Left colon (tissue), 2 donors: ENCODE measurements around the gene FERMT3. TPM values are rescaled to one million over a fixed set of nuclear protein-coding genes. Genes with fewer than 3 reads are reported as not detected.

Experiments used
- ATAC-seq: fragments of 200-7000 bp; cut with Tn5 transposase; one replicate; pipeline ENCODE4 v1.9.1; 2020; ENCODE audit warnings: mild to moderate bottlenecking, moderate library complexity
- DNase-seq, 2 donors: peaks; one replicate each; pipeline ENCODE4 v3.0.0-alpha.2; 2020
- intact Hi-C, 2 donors: fragments of 100-400 bp; cut with DNase I in 1 of 2; cut with micrococcal nuclease in 1 of 2; formaldehyde crosslinking; loops; one replicate each; pipeline versions ENCODE4 v1.11.2 to v1.14.0; 2022; cut with DNase I, micrococcal nuclease
- total RNA-seq, 2 donors: library from RNA; stranded (reverse); fragmentation: NEBNext Ultra II Directional; extraction: Animal tissue kit (Norgen Biotek cat#: 25700); gene quantifications; one replicate each; pipeline ENCODE4 v1.2.1, GENCODE V29; 2021
- donor health status: DM: no; HTN: no; CAD: no.
- donor health status: DM: yes; HTN: yes; CAD: no.

FERMT3 gene
- total RNA-seq, 2 donors from 2014 or later = 16.1 to 21.7 TPM

GRCh38 chr11:64266339-64266738 lies 59.8 kb downstream of the FERMT3 start:
- ATAC-seq (no peak), DNase-seq (no peak)
- intact Hi-C loops = no loop called here

GRCh38 chr11:64267207-64267945 lies 60.9 kb downstream of the FERMT3 start:
- DNase-seq = peak in 1 of 2 donors; percentile 37
- intact Hi-C loops = no loop called here

DNA sequence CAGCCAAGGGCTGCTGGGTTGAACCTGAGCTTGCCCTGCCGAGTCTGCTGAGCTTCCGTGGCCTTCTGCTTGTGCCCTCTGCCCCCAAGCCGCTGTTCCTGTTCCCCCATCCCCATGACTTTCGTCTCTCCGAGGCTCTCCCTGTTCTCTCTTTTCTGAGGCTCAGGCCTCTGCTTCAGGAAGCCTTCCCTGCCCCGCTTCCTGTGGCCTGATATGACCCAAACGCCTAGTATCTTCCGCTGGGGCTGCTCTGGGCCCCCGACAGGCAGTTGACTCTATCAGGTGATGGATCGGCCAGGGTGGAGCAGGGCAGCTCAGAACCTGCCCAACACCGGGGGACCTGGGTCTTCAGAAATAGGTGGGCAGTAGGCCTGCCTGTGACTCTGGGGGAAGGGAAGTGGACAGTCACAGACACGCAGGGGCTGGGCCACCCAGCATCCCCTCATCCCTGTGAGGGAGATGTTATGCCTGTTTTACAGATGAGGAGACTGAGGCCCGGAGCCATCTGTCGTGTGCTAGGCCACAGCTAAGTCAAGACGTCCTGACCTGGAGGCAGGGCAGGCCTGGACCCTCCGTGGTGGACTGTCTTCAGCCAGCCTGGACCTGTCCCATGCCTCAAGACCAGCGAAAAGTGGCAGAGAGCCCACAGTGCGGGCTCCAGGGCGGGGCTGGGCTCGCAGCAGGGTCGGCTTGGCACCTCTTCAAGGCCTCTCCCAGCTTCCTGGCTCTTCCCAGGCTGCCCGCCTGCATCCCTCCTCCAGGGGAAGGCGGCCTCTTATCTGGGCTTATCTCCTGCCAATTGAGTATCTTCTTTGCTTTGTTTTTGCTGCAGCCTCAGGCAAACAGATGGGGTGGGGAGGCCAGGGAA lies 61.7 kb downstream of the FERMT3 start:
- DNase-seq = peak; percentile 83 to 85
- intact Hi-C loops = no loop called here
- ATAC-seq = peak; percentile 25

More at GRCh38 chr11:64267207-64267945, 60.9 kb downstream of the FERMT3 start:
- ATAC-seq = no peak

DNA sequence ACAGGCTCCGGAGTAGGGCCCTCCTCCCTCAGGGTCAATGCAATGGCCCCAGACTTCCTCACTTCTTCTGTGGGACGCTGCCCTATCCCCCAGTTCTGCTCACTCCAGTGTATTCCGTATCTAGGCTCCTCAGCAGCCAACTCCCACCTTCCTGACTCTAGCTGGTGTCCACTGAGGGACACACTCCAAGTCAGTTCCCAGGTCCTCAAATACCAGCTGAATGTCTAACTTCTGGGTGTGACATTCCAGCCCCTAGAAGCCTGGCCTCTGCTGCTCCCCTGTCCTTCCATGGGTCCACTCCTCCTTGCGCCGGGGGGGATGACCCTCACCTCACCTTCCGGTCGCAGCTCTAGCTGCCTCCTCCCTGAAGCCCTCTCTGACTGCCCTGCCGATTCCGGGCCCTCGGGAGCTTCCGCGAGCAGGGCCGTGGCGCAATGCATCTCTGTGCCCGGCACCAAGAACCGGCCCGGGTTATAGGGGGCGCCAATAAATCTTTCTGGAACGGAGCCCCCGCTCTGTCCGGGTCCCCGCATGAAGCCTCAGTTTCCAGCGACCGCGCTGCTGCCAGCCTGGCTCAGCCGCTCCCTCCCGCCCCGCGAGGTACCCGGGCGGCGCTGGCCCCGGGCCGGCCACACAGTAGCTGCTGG lies 62.5 kb downstream of the FERMT3 start:
- DNase-seq (peak; percentile 75 to 81), ATAC-seq (peak; percentile 25)
- intact Hi-C loops = no loop called here

- peak; percentile 68 for ATAC-seq
- intact Hi-C loops = no loop called here
- peak; percentile 97 to 99 for DNase-seq
Measured at GRCh38 chr11:64269540-64270220, 63.2 kb downstream of the FERMT3 start.

Other genes starting within 250 kb of the FERMT3 start
- 100 to 1,000 TPM; 663 to 843 TPM for gene COX8A, start 232.1 kb upstream of the FERMT3 start, total RNA-seq
- gene OTUB1, start 220.3 kb upstream of the FERMT3 start, total RNA-seq = 10 to 100 TPM; 67.7 to 79.7 TPM
- gene FLRT1, start 170.8 kb upstream of the FERMT3 start, total RNA-seq = 1 to 10 TPM in 1 of 2 donors, not detected in 1; 1.2 TPM
- gene MACROD1, start 40.6 kb upstream of the FERMT3 start, total RNA-seq = 10 to 100 TPM; 31.6 to 47.0 TPM
- gene STIP1, start 20.6 kb upstream of the FERMT3 start, total RNA-seq = 10 to 100 TPM; 61.2 to 75.1 TPM
- 10 to 100 TPM; 58.5 to 74.6 TPM for gene TRPT1, start 19.5 kb downstream of the FERMT3 start, total RNA-seq
- gene NUDT22, start 19.6 kb downstream of the FERMT3 start, total RNA-seq = 100 to 1,000 TPM; 116 to 154 TPM
- gene DNAJC4, start 23.8 kb downstream of the FERMT3 start, total RNA-seq = 10 to 100 TPM; 54.8 to 60.6 TPM
- 10 to 100 TPM; 40.8 to 68.8 TPM for gene VEGFB, start 27.9 kb downstream of the FERMT3 start, total RNA-seq
- gene FKBP2, start 34.4 kb downstream of the FERMT3 start, total RNA-seq = 100 to 1,000 TPM in 1 of 2 donors, 10 to 100 TPM in 1; 78.5 to 104 TPM
- 100 to 1,000 TPM in 1 of 2 donors, 10 to 100 TPM in 1; 96.2 to 147 TPM for gene PPP1R14B, start 40.2 kb downstream of the FERMT3 start, total RNA-seq
- 10 to 100 TPM; 69.9 to 92.2 TPM for gene PLCB3, start 44.8 kb downstream of the FERMT3 start, total RNA-seq
- gene BAD, start 77.9 kb downstream of the FERMT3 start, total RNA-seq = 10 to 100 TPM; 83.9 to 90.0 TPM
- 10 to 100 TPM; 31.2 to 37.3 TPM for gene GPR137, start 79.1 kb downstream of the FERMT3 start, total RNA-seq
- gene KCNK4, start 84.6 kb downstream of the FERMT3 start, total RNA-seq = not detected
- gene CATSPERZ, start 93.6 kb downstream of the FERMT3 start, total RNA-seq = under 1 TPM; 0.43 to 0.98 TPM
- 100 to 1,000 TPM; 185 to 212 TPM for gene ESRRA, start 98.8 kb downstream of the FERMT3 start, total RNA-seq
- gene TRMT112, start 110.8 kb downstream of the FERMT3 start, total RNA-seq = 10 to 100 TPM; 60.6 to 67.5 TPM
- gene PRDX5, start 111.4 kb downstream of the FERMT3 start, total RNA-seq = 100 to 1,000 TPM; 272 to 327 TPM
- gene CCDC88B, start 133.5 kb downstream of the FERMT3 start, total RNA-seq = 10 to 100 TPM; 21.6 to 28.8 TPM
- gene RPS6KA4, start 152.4 kb downstream of the FERMT3 start, total RNA-seq = 10 to 100 TPM; 30.4 to 42.6 TPM